ENCODE measurements around the gene RAB31. TPM values are rescaled to one million over a fixed set of nuclear protein-coding genes. Genes with fewer than 3 reads are reported as not detected.

The RAB31 gene
- total RNA-seq, 1 donor from 2014 or later = 26.0 TPM

DNA sequence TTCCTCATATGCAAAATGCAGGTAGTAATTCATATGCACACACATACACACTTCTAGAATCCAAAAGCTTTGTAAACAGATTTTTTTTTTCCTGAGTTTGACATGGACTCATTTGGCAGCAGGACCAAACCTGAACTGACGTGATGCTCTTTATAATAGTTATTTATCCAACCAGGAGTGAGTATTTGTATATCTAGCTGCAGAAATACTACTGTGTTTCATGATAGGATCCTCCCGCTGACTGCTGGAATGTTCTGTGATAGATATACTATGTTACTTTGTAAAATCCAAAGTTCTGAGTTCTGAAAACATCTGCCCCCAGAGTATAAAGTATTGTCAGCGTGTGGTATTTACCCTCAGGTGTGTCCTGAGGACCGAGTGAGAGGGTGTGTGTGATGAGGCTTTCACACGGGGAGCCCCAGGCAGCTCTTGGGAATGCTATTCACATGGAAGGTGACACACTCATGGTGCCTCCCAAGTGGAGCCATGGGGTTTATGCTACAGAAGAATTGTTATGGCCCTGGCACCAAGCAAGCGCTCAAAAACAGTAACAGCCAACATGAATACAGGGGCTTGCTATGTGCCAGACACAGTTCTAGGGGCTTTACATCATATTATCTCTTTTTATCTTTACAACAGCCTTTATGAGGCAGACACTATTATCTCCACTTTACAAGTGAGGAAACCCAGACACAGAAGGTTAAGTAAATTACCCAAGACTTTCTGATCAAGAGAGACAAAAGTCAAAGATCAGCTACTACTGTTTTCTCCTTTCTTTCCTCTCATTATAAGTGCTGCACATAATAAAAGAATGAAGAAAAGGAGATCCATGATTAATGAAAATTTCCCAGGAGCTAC is 161.0 kb downstream of the RAB31 start:
- H3K27ac ChIP-seq = peak overlapping the region; percentile 14
- no peak for TF ChIP-seq POLR2A (IDR thresholded peaks at IDR 0.05)
- TF ChIP-seq, protein P1, sequence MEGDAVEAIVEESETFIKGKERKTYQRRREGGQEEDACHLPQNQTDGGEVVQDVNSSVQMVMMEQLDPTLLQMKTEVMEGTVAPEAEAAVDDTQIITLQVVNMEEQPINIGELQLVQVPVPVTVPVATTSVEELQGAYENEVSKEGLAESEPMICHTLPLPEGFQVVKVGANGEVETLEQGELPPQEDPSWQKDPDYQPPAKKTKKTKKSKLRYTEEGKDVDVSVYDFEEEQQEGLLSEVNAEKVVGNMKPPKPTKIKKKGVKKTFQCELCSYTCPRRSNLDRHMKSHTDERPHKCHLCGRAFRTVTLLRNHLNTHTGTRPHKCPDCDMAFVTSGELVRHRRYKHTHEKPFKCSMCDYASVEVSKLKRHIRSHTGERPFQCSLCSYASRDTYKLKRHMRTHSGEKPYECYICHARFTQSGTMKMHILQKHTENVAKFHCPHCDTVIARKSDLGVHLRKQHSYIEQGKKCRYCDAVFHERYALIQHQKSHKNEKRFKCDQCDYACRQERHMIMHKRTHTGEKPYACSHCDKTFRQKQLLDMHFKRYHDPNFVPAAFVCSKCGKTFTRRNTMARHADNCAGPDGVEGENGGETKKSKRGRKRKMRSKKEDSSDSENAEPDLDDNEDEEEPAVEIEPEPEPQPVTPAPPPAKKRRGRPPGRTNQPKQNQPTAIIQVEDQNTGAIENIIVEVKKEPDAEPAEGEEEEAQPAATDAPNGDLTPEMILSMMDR (IDR thresholded peaks at IDR 0.05) = no peak
- TF ChIP-seq POLR2AphosphoS5 (IDR thresholded peaks at IDR 0.05; ENCODE audit: insufficient read depth in 1 of 2, low read depth in 1 of 2) = no peak
- H3K4me1 ChIP-seq = peaks cover 23% of the 10 kb centered on the region
- no peak overlapping the region for H3K4me3 ChIP-seq
- intact Hi-C loops (cut with DNase I) = no loop called here
- no peaks in the 10 kb centered on the region for H3K9me3 ChIP-seq
- H3K36me3 ChIP-seq = no peaks in the 10 kb centered on the region
- no peak for DNase-seq (ENCODE audit: extremely low spot score in 2 of 2)
- no peaks in the 10 kb centered on the region for H3K27me3 ChIP-seq

DNA sequence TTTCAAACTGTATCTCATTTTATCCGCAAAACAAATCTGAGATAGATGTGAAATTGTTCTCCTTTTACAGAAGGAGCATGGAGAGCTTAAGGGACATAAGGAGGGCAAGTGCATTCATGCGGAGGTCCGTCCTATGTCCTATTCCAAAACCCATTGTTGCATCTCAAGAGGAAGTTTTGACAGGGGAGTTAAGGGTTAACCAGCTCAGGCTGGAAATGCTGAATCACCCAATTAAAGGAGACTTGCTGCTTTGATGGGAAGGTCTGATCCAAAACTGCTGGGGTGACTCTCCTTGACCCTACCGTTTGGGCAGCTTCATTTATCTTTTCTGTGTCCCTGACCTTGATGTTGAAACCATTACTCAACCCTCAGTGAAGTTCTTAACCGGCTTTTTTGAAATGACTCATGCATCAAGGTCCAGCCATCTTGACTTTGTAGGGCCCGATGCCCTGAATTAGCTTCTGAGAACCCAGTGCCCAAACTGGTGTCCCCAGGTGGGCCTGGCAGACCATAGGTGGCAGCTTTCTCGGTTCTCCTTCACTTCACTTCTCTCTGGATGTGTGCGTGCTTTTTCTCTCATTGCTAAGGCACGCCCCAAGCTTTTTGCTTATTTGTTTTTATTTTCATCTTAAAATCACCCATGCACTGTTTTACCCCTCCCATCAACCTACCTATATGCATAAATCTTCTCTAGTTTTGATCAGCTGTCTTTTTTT is 161.8 kb downstream of the RAB31 start:
- intact Hi-C loops (cut with DNase I) = no loop called here
- no peaks in the 10 kb centered on the region for H3K36me3 ChIP-seq
- no peak overlapping the region for H3K4me3 ChIP-seq
- peak overlapping the region; percentile 14 for H3K27ac ChIP-seq
- no peaks in the 10 kb centered on the region for H3K27me3 ChIP-seq
- H3K9me3 ChIP-seq = no peaks in the 10 kb centered on the region
- peaks cover 23% of the 10 kb centered on the region for H3K4me1 ChIP-seq
- DNase-seq (ENCODE audit: extremely low spot score in 2 of 2) = no peak
- TF ChIP-seq POLR2A (IDR thresholded peaks at IDR 0.05) = no peak
- peak; percentile 32 to 68 for TF ChIP-seq POLR2AphosphoS5 (IDR thresholded peaks at IDR 0.05; ENCODE audit: insufficient read depth in 1 of 2, low read depth in 1 of 2)
- TF ChIP-seq, protein P1 (IDR thresholded peaks at IDR 0.05) = no peak

DNA sequence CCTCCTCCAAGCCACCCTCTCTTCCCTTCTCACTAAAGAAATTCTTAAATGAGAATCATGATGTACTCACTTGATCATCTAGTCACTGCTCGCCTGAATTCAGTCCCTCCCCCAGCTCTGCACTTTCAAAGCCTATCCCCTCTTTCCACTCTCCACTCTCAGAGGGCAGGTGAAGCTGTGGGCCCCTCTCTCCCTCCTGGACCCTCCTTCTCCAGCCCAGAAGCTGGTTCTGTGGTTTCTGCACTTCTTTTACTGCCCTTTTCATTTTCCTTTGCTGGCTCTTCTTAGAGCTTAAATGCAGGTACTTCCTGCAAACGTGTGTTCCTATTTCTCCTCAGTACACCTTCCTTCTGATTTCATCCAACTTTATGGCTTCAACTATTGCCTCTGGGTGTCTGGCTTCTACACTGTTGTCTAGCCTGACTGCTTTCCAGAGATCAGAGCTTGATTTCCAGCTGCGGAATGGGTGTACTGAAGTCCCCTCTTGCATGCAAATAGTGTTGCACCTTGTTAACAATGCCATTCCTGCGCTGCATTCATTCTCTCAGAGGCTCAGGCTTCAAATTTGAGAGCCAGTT is 162.4 kb downstream of the RAB31 start:
- H3K4me3 ChIP-seq = no peak overlapping the region
- no peak for DNase-seq (ENCODE audit: extremely low spot score in 2 of 2)
- TF ChIP-seq, protein P1 (IDR thresholded peaks at IDR 0.05) = no peak
- TF ChIP-seq POLR2A (IDR thresholded peaks at IDR 0.05) = no peak
- no peak for TF ChIP-seq POLR2AphosphoS5 (IDR thresholded peaks at IDR 0.05; ENCODE audit: insufficient read depth in 1 of 2, low read depth in 1 of 2)
- H3K27me3 ChIP-seq = no peaks in the 10 kb centered on the region
- no peaks in the 10 kb centered on the region for H3K36me3 ChIP-seq
- H3K27ac ChIP-seq = peak overlapping the region; percentile 14
- intact Hi-C loops (cut with DNase I) = no loop called here
- no peaks in the 10 kb centered on the region for H3K9me3 ChIP-seq
- peaks cover 23% of the 10 kb centered on the region for H3K4me1 ChIP-seq

DNA sequence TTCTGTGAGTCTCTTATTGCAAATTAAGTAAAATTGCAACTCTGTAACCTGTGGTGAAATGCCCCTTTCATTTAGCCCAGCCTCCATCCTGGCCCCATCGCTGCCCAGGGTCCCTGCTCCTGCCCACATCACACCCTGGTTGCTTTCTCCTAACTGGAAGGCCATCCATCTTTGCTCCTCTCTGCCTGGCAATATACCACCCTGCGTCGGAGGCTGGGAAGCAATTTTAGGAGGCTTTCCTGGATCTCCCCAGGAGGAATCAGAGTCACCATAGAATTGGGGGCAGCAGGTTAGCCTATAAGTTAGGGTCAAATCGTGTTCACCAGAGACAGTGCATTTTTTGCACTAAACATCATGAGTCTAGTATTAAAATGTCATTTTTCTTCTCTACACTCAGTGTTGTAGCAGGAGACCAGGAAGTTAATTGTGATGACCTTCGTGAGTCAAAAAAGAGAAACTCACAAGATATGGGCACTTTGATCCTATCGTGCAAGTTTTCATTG is 163.2 kb downstream of the RAB31 start:
- no peak for DNase-seq (ENCODE audit: extremely low spot score in 2 of 2)
- Histone ChIP-seq H3K27ac (no peak overlapping the region), H3K4me1 (peaks cover 23% of the 10 kb centered on the region), H3K27me3 (no peaks in the 10 kb centered on the region), H3K36me3 (no peaks in the 10 kb centered on the region), H3K9me3 (no peaks in the 10 kb centered on the region), H3K4me3 (no peak overlapping the region)
- TF ChIP-seq, protein P1 (IDR thresholded peaks at IDR 0.05) = no peak
- TF ChIP-seq POLR2A (IDR thresholded peaks at IDR 0.05) (no peak), POLR2AphosphoS5 (IDR thresholded peaks at IDR 0.05; ENCODE audit: insufficient read depth in 1 of 2, low read depth in 1 of 2) (no peak)
- intact Hi-C loops (cut with DNase I) = no loop called here
